HG02943 (cell line): ENCODE data around the gene MSANTD2.

Experiments used
- ATAC-seq: cut with Tn5 transposase; IDR thresholded peaks from one replicate; pipeline ENCODE4 v1.9.1; 2021; ENCODE audit warnings: mild to moderate bottlenecking, low read depth, moderate library complexity; ENCODE audit not compliant: unreplicated experiment

Gene MSANTD2

GRCh38 chr11:124800226-124800929 lies at the start of gene MSANTD2:
Gene MSANTD2 (minus strand): TSS chr11:124800406. CDS start chr11:124800380, 26 bp downstream.
- peak; percentile 94 for ATAC-seq

- ATAC-seq: no peak
These were observed 46.0 kb upstream of the MSANTD2 start for GRCh38 chr11:124846070-124846673.

- no peak for ATAC-seq
These were observed 44.5 kb upstream of the MSANTD2 start for GRCh38 chr11:124844664-124845079.

GRCh38 chr11:124843616-124843910 lies 43.4 kb upstream of the MSANTD2 start:
- no peak for ATAC-seq

- no peak for ATAC-seq
These were observed 42.1 kb upstream of the MSANTD2 start for GRCh38 chr11:124842305-124842704.

GRCh38 chr11:124841840-124842239 lies 41.6 kb upstream of the MSANTD2 start:
- no peak for ATAC-seq

- no peak for ATAC-seq
These were observed 41.0 kb upstream of the MSANTD2 start for GRCh38 chr11:124841201-124841600.

- ATAC-seq: no peak
These were observed 40.5 kb upstream of the MSANTD2 start for GRCh38 chr11:124840666-124841065.

GRCh38 chr11:124839972-124840621 lies 39.9 kb upstream of the MSANTD2 start:
- no peak for ATAC-seq

GRCh38 chr11:124839128-124839971 lies 39.1 kb upstream of the MSANTD2 start:
- ATAC-seq: no peak

- no peak for ATAC-seq
These were observed 38.6 kb upstream of the MSANTD2 start for GRCh38 chr11:124838805-124839127.

GRCh38 chr11:124837491-124837856 lies 37.3 kb upstream of the MSANTD2 start:
- ATAC-seq: no peak

GRCh38 chr11:124835918-124836317 lies 35.7 kb upstream of the MSANTD2 start:
- no peak for ATAC-seq

GRCh38 chr11:124834526-124835180 lies 34.4 kb upstream of the MSANTD2 start:
- no peak for ATAC-seq

GRCh38 chr11:124832571-124832970 lies 32.4 kb upstream of the MSANTD2 start:
- no peak for ATAC-seq

- no peak for ATAC-seq
These were observed 31.7 kb upstream of the MSANTD2 start for GRCh38 chr11:124831897-124832296.

- no peak for ATAC-seq
These were observed 30.5 kb upstream of the MSANTD2 start for GRCh38 chr11:124830749-124831148.

GRCh38 chr11:124829986-124830385 lies 29.8 kb upstream of the MSANTD2 start:
- ATAC-seq: no peak

GRCh38 chr11:124825876-124826275 lies 25.7 kb upstream of the MSANTD2 start:
- no peak for ATAC-seq

GRCh38 chr11:124823512-124824376 lies 23.5 kb upstream of the MSANTD2 start:
- no peak for ATAC-seq
